Activated CD8-positive, alpha-beta memory T cell treated with anti-CD3 and anti-CD28 coated beads for 48 hours (primary cell): ENCODE data around the gene TOR3A.

Experiments
- DNase-seq, 3 experiments: peaks; one replicate each; pipeline ENCODE4 v3.0.0-alpha.2; 2020; ENCODE audit warnings: low read depth in 2 of 3, low spot score in 2 of 3

TOR3A gene

DNA sequence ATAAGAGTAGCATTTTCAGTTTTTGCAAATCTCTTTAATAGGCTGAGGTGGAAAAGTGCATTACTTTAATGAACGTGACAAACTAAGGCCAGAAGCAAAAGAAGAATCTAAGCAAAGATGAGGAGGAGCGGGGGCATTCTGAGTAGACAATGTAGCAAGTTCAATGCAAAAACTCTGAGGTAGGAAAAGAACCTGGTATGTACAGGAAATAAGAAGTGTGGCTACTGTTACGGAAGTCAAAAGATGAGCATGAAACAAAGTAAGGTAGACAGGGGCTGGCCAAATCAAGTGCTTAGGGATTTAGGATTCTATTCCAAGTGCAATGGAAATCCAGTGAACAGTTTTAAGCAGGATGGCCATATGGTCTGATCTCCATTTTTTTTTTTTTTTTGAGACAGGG is 63.7 kb downstream of the TOR3A start:
- no peak for DNase-seq
